ENCODE data around the gene RAB34.

The RAB34 gene

GRCh38 chr17:28728364-28729200, 10.9 kb upstream of the RAB34 start, which contains the start of gene NEK8 (continued):
- TF ChIP-seq PRDM2 (tag by site-specific recombination; IDR thresholded peaks at IDR 0.05; ENCODE audit: borderline replicate concordance) (no peak), KLF1 (tag by site-specific recombination; IDR thresholded peaks at IDR 0.05) (peak; percentile 79), ZNF621 (tag by site-specific recombination; IDR thresholded peaks at IDR 0.05) (no peak), ZNF513 (tag by site-specific recombination; IDR thresholded peaks at IDR 0.05) (no peak), PATZ1 (tag by site-specific recombination; IDR thresholded peaks at IDR 0.05) (peak; percentile 50), ZBTB11 (tag by site-specific recombination; conservative IDR thresholded peaks at IDR 0.05; ENCODE audit: low read depth) (peak; percentile 73), ZNF302 (tag by site-specific recombination; IDR thresholded peaks at IDR 0.05; ENCODE audit: low read depth) (no peak), ZNF549 (tag by site-specific recombination; IDR thresholded peaks at IDR 0.05) (no peak), SCRT1 (tag by site-specific recombination; IDR thresholded peaks at IDR 0.05; ENCODE audit: borderline replicate concordance) (no peak), PRDM4 (tag by site-specific recombination; IDR thresholded peaks at IDR 0.05) (0 out of 2 replicates have a peak, but pooled peaks have one; percentile 44), ZFP69B (tag by site-specific recombination; IDR thresholded peaks at IDR 0.05) (peak; percentile 53; the same call in 1 of the 2 replicates), ZNF335 (tag by site-specific recombination; conservative IDR thresholded peaks at IDR 0.05) (peak; percentile 43), ZNF610 (tag by site-specific recombination; IDR thresholded peaks at IDR 0.05; ENCODE audit: borderline replicate concordance) (no peak; the same call in 1 of the 2 replicates), CTCF (tag by site-specific recombination; IDR thresholded peaks at IDR 0.05) (no peak), ZBTB10 (tag by site-specific recombination; IDR thresholded peaks at IDR 0.05) (peak; percentile 53; the same call in 1 of the 2 replicates), ZNF266 (tag by site-specific recombination; IDR thresholded peaks at IDR 0.05; ENCODE audit: low read depth) (no peak), SETDB1 (IDR thresholded peaks at IDR 0.05; ENCODE audit: insufficient read length, low read length) (no peak)

Data from HEK293 (cell line).